ENCODE measurements around the gene AGL.
"Not testable (repeated sequence)": the region's sequence is repeated elsewhere in the genome, so short reads cannot be mapped to it uniquely, and the experiment has no call there.

AGL gene

GRCh38 chr1:99849744-99850458 lies at the start of gene AGL:
TSS of gene AGL (plus strand) at chr1:99850361. CDS start at chr1:99851043, 682 bp downstream.
- peak; percentile 18 for DNase-seq (ENCODE audit: low read depth, low spot score)

DNA sequence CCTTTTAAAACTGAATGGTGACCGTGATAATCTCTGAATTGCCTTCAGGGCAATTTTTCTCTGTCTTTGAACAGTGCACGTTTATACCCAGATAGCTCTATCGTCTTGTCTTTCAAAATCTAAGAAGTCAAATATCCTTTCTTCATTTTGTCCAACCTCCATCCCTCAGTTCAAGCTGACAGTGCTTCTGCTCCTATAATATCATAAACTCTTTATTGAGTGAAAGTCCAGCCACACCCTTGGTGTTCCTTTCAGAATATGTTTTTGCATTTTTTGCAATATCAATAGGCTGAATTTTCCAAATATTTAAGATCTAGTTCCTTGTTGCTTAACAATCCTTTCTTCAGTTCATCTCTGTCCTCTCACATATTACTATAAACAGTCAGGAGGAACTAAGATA lies 48.6 kb upstream of the AGL start:
- no peak for DNase-seq (ENCODE audit: low read depth, low spot score)

GRCh38 chr1:99806882-99807281 lies 43.3 kb upstream of the AGL start:
- no peak for DNase-seq (ENCODE audit: low read depth, low spot score)

DNA sequence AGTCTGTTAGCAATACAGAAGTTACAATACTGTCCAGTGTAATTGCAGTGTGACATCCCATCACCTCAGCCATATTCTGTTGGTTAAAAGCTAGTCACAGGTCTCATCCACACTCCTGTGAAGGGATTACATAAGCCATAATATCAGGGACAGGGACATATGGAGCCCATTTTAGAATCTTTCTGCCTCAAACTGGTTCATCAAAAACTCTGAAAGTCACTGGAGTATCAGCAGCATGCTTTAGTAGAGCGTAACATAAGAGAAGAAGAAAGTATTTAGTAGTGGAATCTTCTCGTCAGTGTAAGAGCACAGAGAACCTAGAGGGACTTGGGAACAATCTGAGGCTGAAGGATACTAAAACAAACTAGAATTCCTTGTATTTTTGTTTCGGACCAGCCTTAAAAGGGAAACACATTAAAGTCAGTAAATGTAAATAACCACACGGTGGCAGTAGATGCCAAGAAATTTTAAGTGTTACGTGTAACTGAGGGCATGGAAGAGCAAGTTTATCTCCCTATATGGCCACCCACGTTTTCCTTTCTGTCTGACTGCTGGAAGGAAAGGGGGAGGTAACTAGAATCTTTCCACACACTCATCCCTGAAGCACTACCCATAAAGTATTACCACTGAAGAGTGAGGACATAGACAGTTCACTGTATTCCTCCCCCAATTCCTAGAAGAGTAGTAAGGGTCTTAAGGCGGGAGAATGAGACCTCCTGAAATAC lies 41.6 kb upstream of the AGL start:
- peak; percentile 65 for DNase-seq (ENCODE audit: low read depth, low spot score)

DNA sequence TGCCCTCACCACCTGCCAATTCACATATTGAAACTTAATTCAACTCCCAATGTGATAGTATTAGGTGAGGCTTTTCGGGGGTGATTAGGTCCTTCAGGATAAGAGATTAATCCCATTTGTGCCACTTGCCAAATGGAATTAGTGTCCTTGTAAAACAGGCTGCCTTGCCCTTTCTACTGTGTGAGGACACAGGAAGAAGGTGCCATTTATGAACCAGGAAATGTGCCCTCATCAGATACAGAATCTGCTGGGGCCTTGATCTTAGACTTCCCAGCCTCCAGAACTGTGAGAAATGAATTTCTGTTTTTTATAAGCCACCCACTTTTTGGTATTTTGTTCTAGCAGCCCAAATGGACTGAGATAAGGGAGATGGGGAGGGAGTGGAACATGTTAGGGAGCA lies 39.1 kb upstream of the AGL start:
- no peak for DNase-seq (ENCODE audit: low read depth, low spot score)

- DNase-seq (ENCODE audit: low read depth, low spot score), result no peak
These were observed 38.4 kb upstream of the AGL start for GRCh38 chr1:99811747-99812146.

DNA sequence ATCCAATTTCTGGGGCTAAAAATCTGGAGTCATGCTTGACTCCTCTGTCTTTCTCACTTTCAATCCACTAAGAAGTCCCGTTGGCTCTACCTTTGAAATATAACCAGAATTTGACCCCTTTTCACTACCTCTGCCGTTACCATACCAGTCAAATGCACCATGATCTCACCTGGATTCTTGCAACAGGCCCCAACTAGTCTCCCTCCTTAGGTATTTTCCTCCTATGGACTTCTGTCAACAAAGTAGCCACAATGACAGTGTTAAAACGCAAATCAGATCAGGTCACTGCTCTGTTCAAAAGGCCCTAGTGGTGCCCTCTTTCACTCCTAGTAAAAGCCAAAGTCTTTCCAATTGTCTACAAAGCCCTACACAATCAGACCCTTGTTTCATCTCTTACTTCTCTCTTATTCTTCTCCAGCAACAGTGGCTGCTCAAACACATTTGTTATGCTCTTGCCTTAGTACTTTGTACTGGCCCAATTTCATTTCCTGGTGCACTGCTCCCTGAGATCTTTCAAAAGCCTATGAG lies 35.7 kb upstream of the AGL start:
- DNase-seq (ENCODE audit: low read depth, low spot score), result no peak

- no peak for DNase-seq (ENCODE audit: low read depth, low spot score)
These were observed 33.5 kb upstream of the AGL start for GRCh38 chr1:99816656-99817055.

DNA sequence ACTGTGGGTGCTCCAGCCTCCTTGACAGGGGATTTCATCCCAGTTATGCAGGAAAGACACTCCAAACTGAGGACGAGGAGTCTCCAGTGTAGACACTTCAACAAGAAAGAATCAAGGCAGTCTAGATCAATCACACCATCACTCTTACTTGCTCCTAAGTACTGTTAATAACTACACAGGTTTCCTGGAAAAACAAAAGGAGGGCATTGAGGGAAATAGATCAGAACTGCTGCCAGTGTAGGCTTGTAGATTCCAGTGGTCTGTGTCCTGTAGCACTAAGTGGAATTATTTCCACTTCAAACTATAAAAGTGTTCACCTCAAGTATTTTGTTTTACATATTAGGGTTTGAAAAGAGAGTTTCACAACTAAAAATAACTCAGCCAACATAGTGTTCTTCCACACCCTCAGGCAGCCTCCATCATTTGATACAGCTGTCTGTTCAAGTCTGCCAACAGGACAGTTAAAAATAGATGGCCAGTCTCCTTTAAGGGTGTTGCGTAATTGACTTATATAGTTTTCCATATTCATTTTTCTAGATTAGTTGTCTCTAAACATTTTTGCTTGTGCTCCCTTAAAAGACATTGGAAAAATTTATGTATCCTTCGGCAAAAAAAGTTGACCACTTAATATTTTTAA lies 32.0 kb upstream of the AGL start:
- no peak for DNase-seq (ENCODE audit: low read depth, low spot score)

DNA sequence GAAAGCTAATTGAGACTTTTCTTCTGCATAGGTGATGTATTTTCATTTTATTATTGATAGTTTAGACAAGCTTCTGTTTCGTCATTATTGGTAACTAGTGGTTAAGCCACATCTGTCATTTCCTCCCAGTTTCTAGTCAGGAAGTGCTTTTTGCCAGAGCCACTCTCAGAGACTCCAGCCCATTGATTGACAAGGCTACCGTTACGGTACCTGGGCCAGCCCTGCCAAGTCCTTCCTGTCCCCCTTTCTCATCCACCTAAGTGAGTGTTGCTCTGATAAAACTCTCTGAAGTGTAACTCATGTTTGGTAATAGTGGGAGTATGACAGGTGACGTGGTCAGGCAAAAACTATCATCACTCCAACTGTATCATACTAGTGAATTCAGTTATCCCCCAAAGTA lies 29.6 kb upstream of the AGL start:
- DNase-seq (ENCODE audit: low read depth, low spot score), result no peak

GRCh38 chr1:99825098-99825497 lies 25.1 kb upstream of the AGL start:
- no peak for DNase-seq (ENCODE audit: low read depth, low spot score)

DNA sequence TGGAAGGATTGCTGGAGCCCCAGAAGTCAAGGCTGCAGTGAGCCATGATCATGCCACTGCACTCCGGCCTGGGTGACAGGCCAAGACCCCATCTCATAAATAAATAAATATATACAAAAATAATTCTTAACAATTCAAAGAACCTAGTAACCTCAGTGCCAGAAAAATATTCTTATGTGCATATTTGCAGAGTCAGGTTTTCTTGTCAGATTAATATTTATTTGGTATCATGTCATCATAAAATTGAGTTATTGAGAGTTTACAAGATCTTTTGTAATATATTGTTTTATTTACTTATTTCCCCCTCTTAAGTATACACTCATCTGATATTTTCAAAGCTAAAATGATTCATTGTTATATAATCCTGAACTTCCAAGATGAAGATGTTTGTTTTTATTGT lies 24.5 kb upstream of the AGL start:
- no peak for DNase-seq (ENCODE audit: low read depth, low spot score)

DNA sequence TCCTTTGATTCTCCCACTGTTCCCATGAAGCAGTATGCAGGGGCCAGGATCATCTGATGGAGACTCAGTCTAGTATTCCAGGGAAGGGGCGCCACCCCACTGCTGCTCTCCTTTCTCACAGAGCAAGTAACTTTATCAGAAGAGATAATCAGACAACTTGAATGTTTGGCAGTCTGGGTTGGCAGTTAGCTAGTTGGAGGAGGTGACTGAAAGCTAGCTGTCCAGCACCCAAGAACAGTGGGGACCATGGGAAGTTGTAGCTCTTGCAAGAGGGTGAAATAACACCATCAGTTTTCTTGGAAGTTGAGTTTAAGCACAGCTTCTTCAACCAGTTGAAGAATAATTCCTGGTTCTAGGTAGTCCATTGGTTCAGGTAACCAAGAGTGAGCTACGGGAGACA lies 22.2 kb upstream of the AGL start:
- DNase-seq (ENCODE audit: low read depth, low spot score), result no peak

- DNase-seq (ENCODE audit: low read depth, low spot score), result no peak
These were observed 20.9 kb upstream of the AGL start for GRCh38 chr1:99829269-99829668.

DNA sequence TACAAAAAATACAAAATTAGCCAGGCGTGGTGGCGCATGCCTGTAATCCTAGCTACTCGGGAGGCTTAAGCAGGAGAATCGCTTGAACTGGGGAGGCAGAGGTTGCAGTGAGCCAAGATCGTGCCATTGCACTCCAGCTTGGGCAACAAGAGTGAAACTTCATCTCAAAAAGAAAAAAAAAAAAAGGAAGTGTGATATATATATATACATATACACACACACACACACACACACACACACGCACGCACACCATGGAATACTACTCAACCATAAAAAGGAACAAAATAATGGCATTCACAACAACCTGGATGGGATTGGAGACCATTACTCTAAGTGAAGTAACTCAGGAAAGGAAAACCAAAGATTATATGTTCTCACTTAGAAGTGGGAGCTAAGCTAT lies 16.2 kb upstream of the AGL start:
- not testable (repeated sequence) for DNase-seq (ENCODE audit: low read depth, low spot score)

- DNase-seq (ENCODE audit: low read depth, low spot score), result not testable (repeated sequence)
These were observed 13.7 kb upstream of the AGL start for GRCh38 chr1:99836171-99837103.

GRCh38 chr1:99840353-99840752 lies 9.8 kb upstream of the AGL start:
- DNase-seq (ENCODE audit: low read depth, low spot score), result not testable (repeated sequence)

- no peak for DNase-seq (ENCODE audit: low read depth, low spot score)
These were observed 6.4 kb upstream of the AGL start for GRCh38 chr1:99843760-99844159.

DNA sequence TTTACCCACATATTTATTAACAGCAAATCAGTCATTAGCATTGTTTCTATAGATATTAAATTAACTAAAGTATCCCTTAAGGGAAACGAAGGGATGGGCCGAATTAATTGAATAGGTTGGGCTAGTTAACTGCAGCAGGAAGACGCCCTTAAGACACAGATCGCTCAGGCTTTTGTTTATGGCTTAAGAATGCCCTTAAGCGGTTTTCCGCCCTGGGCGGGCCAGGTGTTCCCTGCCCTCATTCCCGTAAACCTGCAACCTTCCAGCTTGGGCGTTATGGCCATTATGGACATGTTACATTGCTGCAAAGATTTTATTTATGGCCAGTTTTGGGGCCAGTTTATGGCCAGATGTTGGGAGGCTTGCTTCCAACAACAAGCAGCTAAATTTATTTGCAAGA lies 5.0 kb upstream of the AGL start:
- DNase-seq (ENCODE audit: low read depth, low spot score), result not testable (repeated sequence)

DNA sequence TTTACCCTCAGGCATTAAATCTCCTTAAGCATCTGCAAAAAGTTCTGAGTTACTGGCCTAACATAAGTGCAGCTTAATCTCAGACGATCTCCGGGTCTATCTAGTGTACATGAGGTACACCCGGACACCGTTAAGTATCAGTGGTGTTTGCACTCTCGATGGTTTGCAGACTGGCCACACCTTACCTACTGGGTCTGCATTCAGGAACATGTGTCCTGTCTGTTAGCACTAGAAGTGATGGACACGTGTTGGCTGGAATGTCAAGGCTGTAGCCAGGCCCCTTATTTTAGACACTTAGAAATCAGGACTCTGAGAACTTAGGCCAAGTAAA lies 783 bp upstream of the AGL start:
- no peak for DNase-seq (ENCODE audit: low read depth, low spot score)

DNA sequence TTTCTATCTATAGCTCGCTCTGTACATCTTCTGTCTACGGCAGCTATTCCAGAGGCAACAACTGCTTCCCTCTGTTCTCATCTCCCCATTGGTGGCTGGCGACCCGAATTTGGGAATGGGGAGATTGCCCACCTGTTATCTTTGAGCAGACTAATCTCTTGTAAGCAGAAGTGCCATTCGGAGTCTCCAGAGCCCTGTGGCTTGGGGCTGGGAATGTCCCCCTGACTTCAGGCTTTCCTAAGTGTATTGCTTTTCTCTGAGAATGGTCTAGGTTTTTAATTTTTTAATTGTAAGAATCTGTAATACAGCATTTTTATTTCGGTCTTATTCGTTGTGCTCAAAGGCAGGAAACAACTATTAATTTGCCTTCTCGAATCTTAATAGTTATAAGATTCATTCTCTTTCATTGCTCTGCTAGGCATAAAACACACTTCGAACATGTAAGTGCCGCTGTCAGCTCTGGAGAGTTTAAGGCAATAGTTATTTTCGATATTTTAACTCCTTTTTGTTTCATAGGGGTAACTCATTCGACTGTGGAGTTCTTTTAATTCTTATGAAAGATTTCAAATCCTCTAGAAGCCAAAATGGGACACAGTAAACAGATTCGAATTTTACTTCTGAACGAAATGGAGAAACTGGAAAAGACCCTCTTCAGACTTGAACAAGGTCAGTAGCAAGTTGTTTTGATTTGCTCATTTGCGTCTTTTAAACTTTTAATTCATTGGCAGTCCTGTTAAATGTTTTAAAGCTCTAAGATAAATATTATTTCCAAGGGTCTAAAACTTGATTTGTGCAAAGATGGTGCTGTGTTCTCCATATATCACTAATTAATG lies 514 bp downstream of the AGL start:
- DNase-seq (ENCODE audit: low read depth, low spot score), result peak; percentile 6
